HG03066 (cell line): ENCODE data around the gene ZBED4.

Experiments used
- ATAC-seq: cut with Tn5 transposase; IDR thresholded peaks from one replicate; pipeline ENCODE4 v1.9.1; 2021; ENCODE audit warnings: low read depth; ENCODE audit not compliant: unreplicated experiment

The ZBED4 gene

DNA sequence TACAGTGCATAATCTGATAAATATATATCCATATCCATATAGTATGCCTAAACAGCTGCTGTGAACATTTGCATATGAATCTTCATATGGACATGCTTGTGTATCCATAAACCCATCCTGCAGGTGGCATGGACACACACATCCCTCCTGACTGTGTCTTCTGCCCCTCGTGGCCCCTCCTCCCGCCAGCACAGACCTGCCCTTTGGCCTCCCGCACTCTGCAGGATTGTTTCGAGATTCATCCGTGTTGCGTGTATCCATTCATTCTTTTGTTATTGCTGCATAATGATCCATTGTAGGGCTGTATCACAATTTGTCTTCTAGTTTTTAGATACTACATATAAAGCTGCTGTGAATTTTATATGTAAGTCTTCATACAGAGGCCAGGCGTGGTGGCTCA is 24.0 kb downstream of the ZBED4 start:
- no peak for ATAC-seq

DNA sequence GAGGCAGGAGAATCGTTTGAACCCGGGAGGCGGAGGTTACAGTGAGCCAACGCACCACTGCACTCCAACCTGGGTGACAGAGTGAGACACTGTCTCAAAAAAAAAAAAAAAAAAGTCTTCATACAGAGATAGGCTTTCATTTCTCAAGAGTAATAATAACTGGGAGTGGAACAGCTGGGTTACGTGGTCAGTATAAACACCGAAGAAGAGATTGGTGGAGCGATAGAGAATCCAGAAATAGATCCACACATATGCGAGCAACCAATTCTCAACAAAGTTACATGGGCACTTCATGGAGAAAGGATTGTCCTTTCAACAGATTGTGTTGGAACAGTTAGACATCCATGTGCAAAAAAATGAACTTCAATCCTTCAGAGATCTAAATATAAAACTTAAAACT is 24.6 kb downstream of the ZBED4 start:
- ATAC-seq = no peak

DNA sequence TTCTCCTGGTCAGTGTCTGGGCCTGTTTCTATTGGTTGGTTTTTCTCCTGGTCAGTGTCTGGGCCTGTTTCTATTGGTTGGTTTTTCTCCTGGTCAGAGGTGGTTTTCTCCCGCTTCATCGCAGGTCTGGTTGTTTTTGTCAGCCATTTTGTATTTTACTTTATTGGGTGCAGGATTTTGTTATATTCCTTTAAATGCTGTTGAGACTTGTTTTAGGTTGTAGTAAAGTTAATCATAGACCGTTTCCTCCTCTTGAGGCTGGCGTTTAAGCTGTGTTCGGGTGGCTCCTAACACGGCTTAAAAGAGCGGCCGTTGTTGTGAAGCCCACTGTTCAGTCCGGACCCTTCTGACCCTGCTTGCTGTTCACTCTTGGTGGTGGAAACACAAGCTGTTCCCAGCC is 26.2 kb downstream of the ZBED4 start:
- no peak for ATAC-seq

- ATAC-seq = no peak
Observed at GRCh38 chr22:49880281-49880680, 26.6 kb downstream of the ZBED4 start.

- no peak for ATAC-seq
Observed at GRCh38 chr22:49881856-49882255, 28.2 kb downstream of the ZBED4 start.

- no peak for ATAC-seq
Observed at GRCh38 chr22:49882519-49883293, 29.1 kb downstream of the ZBED4 start.

DNA sequence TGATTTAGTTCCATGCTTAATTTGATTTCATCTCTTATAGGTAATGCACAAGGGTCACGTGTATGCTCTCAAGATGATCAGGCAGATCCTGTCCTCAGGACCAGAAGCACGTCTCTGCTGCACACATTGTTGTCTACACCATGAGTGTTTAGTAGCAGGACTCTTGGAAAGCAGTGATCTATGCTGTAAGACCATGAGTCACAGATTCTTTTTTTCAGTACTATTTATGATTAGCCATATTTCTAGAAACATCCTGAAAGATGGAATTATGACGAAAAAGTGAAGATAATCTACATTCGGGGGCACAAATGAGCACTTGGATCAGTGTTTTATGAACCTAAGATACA is 29.6 kb downstream of the ZBED4 start:
- ATAC-seq = no peak

- no peak for ATAC-seq
Observed at GRCh38 chr22:49884075-49884474, 30.4 kb downstream of the ZBED4 start.

GRCh38 chr22:49884503-49885260 is 31.0 kb downstream of the ZBED4 start:
- no peak for ATAC-seq

GRCh38 chr22:49885281-49885680 is 31.6 kb downstream of the ZBED4 start:
- ATAC-seq = no peak

- ATAC-seq = no peak
Observed at GRCh38 chr22:49885881-49886280, 32.2 kb downstream of the ZBED4 start.

GRCh38 chr22:49886346-49887063 is 32.9 kb downstream of the ZBED4 start:
- ATAC-seq = no peak

DNA sequence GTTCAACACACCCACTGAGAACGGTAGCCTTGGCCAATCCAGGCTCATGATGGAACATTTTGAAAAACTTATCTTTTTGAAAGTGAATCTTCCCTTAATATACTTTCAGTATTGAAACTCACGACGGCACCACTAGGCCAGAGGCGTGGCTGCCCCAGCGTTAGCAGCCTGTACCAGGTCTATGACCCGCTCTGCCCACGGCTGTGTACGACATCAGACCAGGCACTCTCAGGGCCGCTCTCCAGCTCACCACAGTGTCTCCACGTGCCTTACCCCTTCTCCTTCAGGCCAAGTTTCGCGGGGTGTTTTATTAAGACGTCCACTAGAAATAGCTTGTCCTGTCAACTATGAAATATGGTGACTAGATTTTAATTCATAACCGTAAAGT is 33.4 kb downstream of the ZBED4 start:
- ATAC-seq = no peak

GRCh38 chr22:49887702-49888101 is 34.1 kb downstream of the ZBED4 start:
- no peak for ATAC-seq

DNA sequence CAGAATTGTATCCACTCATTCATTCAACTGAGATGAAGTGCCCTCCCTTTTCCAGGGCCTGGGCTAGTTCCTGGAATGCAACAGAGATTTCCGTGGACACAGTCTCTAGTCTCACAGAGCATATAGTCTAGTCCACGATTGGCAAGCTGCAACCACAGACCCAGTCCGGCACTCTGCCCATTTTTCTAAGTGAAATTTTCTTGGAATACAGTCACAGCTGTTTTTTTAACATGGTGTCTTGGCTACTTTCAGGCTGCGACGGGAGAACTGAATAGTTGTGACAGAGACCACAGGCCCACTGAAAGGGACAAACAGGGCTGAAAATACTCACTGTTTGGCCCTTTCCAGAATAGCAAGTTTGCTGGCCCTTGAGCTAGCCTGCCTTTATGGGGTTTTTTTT is 35.4 kb downstream of the ZBED4 start:
- no peak for ATAC-seq

- ATAC-seq = no peak
Observed at GRCh38 chr22:49892226-49892899, 38.7 kb downstream of the ZBED4 start.

- no peak for ATAC-seq
Observed at GRCh38 chr22:49893025-49893424, 39.4 kb downstream of the ZBED4 start.

GRCh38 chr22:49894322-49895054 is 40.8 kb downstream of the ZBED4 start:
- ATAC-seq = no peak

GRCh38 chr22:49896201-49896600 is 42.6 kb downstream of the ZBED4 start:
- ATAC-seq = no peak

- ATAC-seq = no peak
Observed at GRCh38 chr22:49897015-49897684, 43.5 kb downstream of the ZBED4 start.
